HG03432 (cell line): Measurements from ENCODE around the gene FCHSD1.

ENCODE experiments used
- ATAC-seq: cut with Tn5 transposase; IDR thresholded peaks from one replicate; pipeline ENCODE4 v1.9.1; 2021; ENCODE audit warnings: mild to moderate bottlenecking, moderate library complexity; ENCODE audit not compliant: unreplicated experiment

Gene FCHSD1

DNA sequence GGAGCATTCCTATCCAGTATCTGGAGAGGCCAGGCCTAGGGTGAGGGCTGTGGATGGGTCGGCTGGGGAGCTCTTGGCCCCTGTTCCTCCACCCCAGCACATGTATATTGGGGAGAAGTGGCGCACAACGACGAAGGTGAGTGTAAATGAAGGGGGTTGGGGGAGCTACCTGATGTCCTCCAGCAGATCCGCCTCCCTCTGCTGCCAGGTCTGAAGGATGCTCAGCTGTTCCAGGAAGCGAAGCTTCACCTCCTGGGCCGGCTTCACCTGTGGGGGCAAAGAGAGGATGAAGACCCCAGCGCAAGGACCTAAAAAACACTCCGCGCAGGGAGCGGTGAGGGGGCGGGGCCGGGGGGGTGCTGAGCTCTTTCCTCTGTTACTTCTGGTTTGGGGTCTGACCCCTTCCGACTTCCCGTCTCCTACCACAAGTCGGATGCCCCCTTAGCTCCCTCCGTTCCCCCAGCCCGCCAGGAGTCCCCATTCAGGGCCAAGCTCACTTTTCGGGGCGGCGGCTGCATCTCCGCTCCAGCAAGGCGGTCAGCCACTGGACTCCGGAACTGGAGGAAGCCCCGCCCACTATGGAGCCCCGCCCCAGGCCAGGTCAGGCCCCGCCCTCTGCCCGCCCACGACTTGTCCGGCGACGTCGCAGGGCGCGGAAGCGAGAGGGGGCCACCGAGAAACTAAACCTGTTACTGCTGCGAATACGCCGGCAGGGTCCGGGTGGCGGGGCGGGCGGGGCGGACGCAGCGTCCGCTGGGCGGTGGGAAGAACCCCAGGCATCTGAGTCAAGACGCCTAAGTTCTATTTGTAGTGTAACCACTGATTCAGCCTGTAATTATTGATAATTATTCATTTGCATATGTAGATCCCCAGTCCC is at the start of gene FCHSD1:
TSS of gene FCHSD1 (minus strand) at position 568 of the 877 bp plus-strand sequence. CDS start at position 518, 50 bp downstream.
- peak; percentile 97 for ATAC-seq

DNA sequence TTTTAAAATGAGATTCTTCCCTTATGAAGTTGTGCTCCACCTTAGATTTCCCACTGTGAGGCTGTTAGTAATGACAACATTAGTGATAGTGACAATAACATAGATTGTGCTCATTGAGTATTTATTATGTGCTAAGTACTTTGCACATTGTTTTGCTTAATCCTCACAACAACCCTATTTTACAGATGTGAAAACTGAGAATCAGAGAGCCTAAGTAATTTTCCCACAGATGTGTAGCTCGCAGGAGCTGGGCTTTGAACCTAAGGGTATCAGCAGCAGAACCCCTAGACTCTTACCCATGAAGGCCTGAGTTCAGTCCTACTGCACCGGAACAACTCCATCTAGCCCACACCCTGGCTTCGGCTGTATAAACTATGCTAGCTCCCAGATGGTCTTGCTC is 46.4 kb upstream of the FCHSD1 start:
- no peak for ATAC-seq

DNA sequence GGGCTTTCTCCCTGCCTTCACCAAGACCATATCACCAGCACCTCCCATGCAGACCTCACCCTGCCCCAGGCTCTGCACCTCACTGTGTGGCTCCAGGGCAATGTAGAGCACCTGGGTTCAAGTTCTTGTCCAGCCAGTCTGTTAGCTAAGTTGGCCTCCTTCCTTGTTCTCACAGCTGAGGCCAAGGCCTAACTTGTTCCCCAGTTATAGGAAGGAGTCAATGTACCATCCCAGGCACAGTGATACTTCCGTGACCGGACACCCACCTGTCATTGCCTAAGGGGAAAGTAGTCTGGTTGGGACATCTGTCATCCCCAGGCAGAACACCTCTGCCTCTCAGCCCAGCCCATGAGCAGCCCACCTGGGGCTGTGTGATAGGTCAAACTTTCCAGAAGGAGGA is 45.2 kb upstream of the FCHSD1 start:
- no peak for ATAC-seq

DNA sequence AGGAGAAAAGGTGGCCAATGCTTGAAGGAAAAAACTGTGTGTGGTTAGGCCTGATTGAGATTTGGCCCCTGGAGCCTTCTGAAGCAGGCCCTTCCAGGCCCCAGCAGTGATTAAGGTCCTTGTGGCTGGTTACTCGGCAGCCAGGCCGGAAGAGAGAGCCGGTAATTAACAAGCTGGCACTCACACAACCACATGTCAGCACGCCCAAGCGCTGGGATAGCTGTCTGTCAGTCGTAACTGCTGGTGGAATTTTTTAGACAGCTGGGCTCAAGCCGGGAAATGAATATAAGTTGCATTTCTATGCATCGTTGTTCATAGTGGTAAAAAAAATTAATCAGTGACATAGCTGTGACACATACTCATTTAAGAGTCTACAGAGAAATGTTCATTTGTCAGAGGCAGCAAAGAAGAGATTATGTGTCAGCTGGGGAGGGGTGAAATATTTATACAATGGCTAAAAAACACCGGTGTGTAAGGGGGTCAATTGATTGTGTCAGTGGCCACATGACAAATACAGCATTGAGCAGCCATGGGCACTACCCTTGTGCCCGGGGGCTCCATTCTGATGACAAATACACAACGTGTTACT is 44.5 kb upstream of the FCHSD1 start:
- ATAC-seq = no peak

DNA sequence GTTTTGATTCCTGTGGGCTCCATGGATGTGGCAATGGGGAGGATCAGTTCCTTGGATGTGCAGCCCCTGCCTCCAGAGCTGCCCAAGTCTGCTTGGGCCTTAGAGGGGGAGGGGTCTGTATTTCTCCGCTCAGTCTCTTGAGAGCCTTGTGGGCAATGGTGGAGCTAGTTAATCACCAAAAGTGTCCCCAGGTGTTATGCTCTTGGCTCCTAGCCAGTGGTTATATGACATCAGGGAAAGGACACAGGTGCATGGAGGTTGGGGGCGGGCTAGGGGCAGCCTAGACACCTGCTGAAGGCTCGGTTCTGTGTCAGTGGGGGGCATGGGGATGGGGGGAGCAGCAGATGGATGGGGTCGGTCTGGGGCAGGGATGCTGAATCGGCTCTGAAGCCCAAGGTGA is 43.3 kb upstream of the FCHSD1 start:
- no peak for ATAC-seq

DNA sequence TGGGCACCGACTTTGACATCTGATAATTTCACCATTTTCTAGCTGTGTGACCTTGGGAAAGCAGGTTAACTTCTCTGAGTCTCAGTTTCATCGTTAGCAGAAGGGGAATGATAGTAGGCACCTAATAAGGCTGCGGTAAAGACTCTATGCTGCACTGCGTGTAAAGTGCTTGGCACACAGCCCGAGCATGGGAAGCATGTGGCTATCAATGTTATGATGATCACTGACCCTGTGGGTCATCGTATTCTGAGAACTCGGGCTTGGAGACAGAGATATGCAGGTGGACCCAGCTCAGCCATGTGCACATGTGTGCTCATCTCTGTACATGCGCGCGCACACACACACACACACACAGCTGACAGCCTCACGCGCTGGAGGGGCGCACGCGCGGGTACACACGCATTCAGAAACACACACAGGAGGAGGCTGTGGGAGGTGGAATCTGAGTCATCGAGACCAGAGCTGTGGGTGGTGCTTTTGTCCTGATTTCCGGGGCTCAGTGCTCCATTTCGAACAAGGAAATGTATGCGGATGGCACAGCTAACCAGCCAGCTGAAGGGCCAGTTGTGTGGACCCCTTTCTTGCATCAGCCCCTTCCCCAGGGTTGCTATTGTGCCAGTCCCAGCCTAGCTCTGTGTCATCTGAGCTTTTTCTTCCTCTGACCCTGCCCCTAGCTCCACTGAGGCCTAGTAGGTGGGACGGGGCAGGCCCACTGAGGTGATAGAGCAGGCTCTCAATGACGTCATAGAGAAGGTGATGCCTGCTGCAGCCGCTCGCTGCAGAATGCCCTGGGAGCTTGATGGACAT is 41.9 kb upstream of the FCHSD1 start:
- no peak for ATAC-seq

DNA sequence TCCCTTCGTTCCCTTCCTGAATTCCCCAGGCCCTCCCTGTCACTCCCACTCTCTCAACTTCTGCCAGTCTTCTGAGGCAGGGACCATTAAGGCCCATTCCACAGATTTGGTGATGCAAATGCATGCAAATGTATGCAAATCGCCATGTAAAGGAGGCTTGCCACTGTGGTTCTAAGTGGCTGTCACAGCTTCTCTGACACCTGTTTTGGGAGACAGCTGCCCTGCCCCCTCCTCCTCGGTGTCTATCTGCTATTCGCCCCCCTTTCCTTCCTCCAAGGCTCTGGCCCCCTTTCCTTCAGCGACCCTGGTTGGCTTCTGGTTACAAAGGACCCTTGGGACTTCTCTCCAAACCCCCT is 41.3 kb upstream of the FCHSD1 start:
- ATAC-seq = no peak

DNA sequence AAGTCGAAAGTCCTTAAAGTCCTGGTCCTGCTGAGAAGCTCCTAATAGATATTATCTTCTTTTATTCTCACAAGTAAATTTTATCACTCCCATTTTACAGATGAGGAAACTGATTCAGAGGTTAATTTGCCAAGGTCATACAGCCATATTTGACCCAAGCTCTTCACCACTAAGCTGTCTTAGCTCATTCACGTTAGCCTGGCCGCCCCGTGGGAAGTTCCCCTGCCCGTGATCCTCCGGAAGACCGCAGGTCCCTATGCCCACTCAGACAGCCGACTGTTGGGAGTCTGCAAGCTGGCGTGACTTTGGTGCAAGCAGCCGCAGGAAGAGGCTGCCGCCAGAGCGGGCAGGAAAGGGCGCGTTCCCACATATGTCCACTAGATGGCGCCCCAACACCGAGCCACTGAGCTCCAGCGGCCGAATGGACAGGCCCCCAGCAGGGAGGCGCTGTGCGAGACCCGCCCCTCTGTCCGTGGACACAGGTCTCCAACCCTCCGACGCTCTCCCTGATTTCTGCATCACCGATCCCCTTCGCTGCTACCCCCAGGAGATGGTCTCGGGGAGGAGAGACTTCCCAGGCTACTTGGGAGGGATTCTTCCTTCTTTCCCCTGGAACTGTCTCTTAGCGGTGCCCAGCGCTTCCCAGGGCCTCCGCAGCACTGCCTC is 40.8 kb upstream of the FCHSD1 start:
- peak; percentile 91 for ATAC-seq

DNA sequence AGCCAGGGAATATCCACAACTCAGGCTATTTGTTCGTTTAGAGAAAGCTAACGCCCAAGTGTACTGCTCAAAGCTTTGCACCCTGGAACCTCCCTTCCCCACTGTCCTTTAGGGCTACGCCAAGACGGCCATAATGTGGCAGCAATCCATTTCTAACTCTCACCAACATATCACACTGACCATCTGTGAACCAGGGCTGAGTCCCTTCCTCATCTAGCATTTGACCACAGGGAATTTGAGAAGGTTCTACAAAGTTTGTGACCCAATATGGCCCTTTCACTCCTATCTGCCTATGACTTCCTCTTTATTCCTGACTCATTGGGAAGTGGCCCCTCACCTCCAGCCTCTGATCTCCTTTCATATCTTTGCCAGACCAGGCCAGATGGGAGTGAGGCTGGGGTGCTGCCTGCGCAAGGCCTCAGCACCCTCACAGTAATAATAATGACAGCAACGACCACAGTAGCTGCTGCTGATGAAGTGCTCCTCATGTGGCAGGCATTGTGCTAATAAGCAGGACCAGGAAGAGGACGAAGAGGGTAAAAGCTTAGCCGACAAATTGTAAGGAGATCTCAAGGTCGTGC is 40.2 kb upstream of the FCHSD1 start:
- no peak for ATAC-seq

DNA sequence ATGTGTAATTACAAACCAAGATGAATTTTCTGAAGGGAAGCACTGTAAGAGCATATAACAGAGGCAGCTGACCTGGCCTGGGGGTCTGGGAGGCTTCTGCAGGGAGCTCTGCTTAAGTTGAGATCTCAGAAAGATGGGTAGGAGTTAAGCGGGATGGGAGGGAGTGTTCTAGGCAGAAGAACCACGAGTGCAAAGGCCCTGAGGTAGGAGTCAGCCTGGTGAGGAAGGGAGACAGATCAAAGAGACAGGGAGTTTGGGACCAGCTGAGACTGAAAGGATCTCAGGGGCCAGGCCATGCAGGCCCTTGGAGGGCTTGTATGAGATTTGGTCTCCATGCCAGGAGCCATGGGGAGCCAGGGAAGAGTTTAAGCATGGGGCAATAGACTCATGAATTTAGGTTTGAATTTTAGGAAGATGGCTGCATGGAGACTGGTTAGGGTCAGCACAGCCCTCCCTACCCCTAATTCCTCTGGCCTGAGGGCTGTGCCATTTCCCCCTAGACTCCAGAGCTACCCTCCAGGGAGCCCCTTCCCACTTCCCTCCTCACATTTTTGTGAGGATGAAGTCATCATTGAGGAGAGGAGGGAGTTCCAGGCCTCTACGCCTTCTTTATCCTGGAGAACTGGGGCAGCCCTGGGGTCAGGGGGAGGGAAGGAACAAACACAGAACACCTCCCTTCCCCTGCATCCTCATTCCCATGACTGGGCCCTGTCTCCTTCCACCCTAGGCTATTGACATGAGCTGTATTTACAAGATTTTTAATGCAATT is 35.6 kb upstream of the FCHSD1 start:
- no peak for ATAC-seq

DNA sequence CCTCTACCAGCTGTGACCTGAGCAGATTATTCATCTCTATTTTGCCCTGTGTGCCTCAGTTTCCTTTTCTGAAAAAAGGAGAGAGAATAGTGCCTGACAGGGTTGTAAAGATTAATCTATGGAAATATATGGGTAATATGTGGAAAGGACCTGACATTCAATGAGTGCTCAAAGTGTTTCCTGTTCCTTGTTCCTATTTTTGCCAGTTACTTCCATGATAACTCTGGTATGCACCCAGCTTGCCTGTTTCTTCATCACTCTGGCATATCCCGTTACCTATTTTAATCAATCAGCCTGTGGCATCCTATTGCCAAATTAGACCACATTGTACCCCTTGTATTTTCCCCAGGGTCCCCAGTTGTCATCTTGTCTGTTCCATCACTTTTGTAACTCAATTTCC is 34.4 kb upstream of the FCHSD1 start:
- no peak for ATAC-seq

DNA sequence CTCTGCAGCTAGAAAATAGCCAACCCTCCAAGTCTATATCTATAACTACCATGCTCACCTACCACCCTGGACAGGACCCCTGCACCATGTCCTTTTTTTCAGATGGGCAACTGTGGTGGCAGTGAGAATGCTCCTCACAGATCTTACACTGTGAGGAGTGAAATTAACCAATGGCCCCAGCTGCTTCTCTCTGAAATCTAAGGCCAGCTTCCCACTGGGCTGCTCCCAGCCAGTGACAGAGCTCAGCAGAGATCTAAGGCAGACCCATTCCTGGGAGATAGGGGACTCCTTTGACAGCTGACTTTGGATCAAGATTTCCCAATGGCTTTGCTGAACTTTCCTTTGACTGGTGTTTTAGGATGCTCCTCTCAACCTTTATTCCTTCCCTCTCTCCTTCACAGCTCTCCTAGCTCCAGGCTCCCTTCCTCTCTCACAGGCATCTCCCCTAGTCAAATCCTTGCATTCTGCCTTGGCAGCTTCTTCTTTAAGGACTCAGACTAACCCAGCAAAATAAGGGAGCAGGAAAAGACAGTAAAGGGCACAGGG is 32.5 kb upstream of the FCHSD1 start:
- ATAC-seq = no peak

DNA sequence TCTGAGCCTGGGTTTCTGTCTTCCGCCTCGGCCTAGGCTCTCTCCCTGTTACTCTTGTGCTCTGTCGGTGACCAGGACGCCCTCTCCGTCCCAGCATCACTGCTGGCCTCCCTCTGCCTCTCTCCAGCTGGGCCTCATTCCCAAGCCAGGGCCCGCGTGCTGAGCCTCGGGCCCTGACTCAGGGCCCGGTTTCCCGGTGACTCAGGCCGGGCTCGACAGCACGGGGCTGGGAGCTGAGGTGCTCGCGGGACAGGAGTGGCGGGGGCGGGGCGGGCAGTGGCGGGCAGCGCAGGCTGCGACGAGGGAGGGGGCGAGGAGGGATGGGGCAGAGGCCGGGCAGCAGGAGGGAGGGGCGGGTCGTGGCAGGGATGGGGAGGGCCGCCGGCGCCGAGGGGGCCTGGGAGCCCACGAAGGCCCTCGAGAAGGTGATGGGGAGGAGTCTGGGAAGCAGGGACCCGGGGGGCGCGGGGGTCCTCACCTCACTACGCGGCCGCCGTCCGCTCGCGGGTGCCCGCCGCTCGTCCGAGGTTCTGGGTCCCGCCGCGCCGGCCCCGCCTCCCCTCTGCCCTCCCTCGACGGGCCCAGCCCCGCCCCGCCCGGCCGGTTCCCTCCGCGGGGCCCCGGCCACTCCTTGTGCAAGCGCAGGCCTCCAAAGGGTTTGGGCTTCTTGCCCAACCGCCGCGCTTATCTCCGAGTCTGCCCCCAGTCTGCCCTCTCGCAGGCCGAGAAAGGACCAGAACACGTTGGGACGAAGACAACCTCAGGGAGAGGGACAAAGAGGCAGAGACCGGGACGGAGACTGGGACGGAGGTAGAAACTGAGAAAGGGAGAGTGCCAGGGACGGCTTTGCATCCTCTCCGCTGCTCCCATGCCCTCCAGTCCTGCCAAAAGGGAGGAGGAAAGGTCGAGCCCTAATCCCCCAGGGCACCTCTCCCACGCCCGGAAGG is 30.8 kb upstream of the FCHSD1 start, which contains the start of gene ARAP3:
TSS of gene ARAP3 (minus strand) at position 536 of the 947 bp plus-strand sequence. CDS start 1,744 bp downstream, outside the sequence.
- no peak for ATAC-seq

DNA sequence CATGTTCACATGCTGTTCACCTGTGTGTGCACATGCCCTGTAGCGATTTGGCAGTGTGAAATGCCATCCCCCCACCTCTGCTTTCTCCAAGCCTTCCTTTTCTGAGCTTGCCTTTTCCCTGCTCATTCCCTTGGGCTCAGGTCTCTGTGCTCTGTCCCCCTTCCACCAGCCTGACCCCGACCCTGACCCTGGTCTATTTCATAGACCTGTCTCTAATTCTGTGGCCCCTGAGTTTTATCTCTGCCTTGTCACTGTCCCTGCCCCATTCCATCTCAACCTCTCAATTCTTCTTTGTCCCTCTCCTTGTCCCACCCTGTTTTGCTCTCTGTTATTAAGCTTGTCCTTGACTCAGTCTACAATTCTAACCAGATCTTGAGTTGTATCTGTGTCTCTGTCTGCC is 30.1 kb upstream of the FCHSD1 start:
- ATAC-seq = no peak

DNA sequence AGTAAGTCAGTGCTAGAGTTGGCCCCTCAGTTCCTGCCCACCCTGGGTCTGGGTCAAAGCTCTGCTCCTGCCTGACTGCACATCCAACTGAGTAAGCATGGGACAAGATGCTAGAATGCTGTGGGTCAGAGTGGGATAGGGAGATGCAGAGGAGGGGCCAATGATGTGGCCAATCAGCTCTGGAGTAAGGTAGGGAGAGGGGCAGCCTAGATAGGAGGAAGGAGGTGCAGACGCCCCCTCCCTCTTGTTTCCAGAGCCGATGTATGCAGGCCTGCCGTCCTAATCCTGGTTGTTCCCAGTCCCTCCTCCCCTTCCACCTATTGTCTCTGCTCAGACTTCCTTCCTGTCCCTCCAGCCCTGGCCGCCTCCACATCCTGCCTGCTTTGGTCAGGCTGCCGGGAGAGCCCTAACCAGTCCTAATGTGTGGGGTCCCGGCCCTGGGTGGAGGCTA is 29.6 kb upstream of the FCHSD1 start:
- ATAC-seq = no peak

DNA sequence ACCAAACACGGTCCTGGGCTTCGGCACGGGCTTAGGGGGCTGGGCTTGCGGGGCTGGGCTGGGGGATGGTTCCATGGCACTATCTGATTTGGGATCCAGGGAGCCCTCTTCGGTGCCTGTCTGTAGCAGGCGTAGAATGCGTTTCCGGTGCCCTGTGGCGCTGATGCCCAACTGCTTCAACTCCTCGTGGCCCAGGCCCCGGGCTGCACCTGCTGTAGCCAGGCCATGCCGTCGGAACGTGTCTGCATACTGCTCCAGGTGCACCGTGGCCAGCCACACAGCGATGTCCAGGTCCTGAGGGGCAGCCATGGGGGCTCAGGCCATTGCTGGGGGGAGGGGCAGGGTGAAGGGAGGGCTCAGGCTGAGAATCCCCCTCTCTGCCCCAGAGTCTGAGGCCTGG is 29.0 kb upstream of the FCHSD1 start:
- no peak for ATAC-seq

DNA sequence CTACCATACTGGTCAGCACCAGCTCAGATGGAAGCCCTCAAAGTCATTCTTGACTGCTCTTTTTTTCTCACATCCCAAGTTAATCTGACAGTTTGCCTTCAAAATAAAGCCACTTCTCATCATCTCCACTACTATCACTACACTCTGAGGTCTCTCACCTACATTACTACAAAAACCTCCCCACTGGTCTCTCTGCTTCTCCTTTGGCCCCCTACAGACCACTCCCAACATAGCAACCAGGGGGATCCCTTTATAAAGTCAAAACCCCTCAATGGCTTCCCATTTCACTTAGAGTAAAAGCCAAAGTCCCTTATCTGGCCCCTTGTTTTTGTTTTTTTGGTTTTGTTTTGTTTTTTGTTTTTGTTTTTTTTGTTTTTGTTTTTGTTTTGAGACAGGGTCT is 26.2 kb upstream of the FCHSD1 start:
- no peak for ATAC-seq

DNA sequence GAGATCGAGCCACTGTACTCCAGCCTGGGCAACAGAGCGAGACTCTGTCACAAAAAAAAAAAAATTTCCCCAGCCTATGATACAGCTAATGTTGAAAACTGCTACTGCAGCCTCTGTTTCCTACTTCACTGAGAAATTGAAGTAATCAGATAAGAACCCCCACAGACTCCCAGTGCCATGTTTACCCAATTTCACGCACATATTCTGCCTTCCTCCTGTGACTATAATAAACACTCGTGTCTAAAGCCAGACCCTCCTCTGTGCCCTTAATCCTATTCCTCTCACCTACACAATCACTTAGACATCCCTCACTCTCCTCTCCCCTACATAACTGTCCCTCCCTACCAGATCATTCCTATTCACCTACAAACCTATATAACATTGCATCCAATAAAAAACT is 24.5 kb upstream of the FCHSD1 start:
- no peak for ATAC-seq

DNA sequence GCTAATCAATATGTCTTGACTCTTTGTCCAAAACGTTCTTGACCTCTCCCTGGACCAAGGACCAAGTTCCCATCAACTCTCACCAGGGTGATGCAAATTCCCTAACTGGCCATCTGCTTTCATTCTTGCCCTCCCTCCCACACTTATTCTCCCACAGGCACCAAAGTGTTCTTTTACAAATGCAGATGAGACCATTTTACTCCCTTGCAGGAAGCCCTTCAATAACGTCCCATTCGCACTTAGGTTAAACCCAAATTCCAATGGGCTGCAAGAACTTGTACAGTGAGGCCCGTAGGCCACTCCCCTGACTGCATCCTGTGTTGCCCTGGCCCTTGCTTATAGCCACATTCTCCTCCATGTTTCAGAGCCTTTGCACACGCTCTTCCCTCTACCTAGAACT is 23.5 kb upstream of the FCHSD1 start:
- ATAC-seq = no peak
